Lung (tissue), 16 donors: ENCODE measurements around the gene HMGB4. TPM values are rescaled to one million over a fixed set of nuclear protein-coding genes. Genes with fewer than 3 reads are reported as not detected.

ENCODE experiments used
- ATAC-seq: fragments of 200-7000 bp; cut with Tn5 transposase; one replicate; pipeline ENCODE4 v1.9.1; 2020; ENCODE audit warnings: moderate number of reproducible peaks; ENCODE audit not compliant: insufficient read depth, low FRiP score
- DNase-seq, 3 donors: peaks; one replicate each; pipeline ENCODE4 v3.0.0-alpha.2; 2013 to 2017
- H3K27ac ChIP-seq, 2 donors: one replicate each; pipeline ENCODE4 v1.5.1; 2013; ENCODE audit warnings: mild to moderate bottlenecking in 2 of 2, moderate library complexity in 2 of 2, control low read depth in 1 of 2, inconsistent platforms in 1 of 2, low read depth in 1 of 2, low read length in 1 of 2
- H3K27me3 ChIP-seq, 3 donors: one replicate each; pipeline ENCODE4 v1.5.1; 2013; ENCODE audit warnings: low read length in 2 of 3; ENCODE audit not compliant: control insufficient read depth in 3 of 3, insufficient read depth in 3 of 3
- H3K36me3 ChIP-seq, 4 donors: one replicate each; pipeline ENCODE4 v1.5.1; 2013; ENCODE audit warnings: low read length in 4 of 4, mild to moderate bottlenecking in 1 of 4, moderate library complexity in 1 of 4; ENCODE audit not compliant: control insufficient read depth in 4 of 4, insufficient read depth in 4 of 4
- H3K4me1 ChIP-seq, 5 donors: one replicate each; pipeline ENCODE4 v1.5.1; 2013; ENCODE audit warnings: low read length in 5 of 5, mild to moderate bottlenecking in 2 of 5, moderate library complexity in 1 of 5; ENCODE audit not compliant: control insufficient read depth in 5 of 5, insufficient read depth in 5 of 5
- H3K4me3 ChIP-seq: one replicate; pipeline ENCODE4 v1.5.1; 2013; ENCODE audit warnings: mild to moderate bottlenecking, control low read depth, moderate library complexity
- H3K9ac ChIP-seq, 2 donors: one replicate each; pipeline ENCODE4 v1.5.1; 2013; ENCODE audit warnings: low read length in 2 of 2, control low read depth in 1 of 2; ENCODE audit not compliant: insufficient read depth in 1 of 2
- H3K9me3 ChIP-seq, 4 donors: one replicate each; pipeline ENCODE4 v1.5.1; 2013; ENCODE audit warnings: low read length in 3 of 4, mild to moderate bottlenecking in 1 of 4, moderate library complexity in 1 of 4; ENCODE audit not compliant: control insufficient read depth in 4 of 4, insufficient read depth in 3 of 4
- CTCF ChIP-seq: IDR thresholded peaks from 2 replicates; pipeline ENCODE4 v1.5.1; 2012; ENCODE audit warnings: mild to moderate bottlenecking; ENCODE audit errors: control extremely low read depth, extremely low read depth
- WGBS, 2 donors: extraction: QIAGEN DNeasy Blood & Tissue Kit; methylation state at CpG; one replicate each; pipeline ENCODE4 v1.1.7; 2013; 5-methylcytosine and 5-hydroxymethylcytosine counted together
- long read RNA-seq, 5 donors: transcript quantifications; one replicate each; lab custom pipeline, GENCODE V29; 2026
- polyA plus RNA-seq, 2 donors: library from polyadenylated mRNA; stranded (reverse); fragments of 200-250 nt; gene quantifications; one replicate each; pipeline ENCODE4 v1.2.1, GENCODE V29; 2013
- total RNA-seq, 2 donors: library from RNA; depleted of rRNA in 1 of 2; stranded (reverse); fragments of >200 nt in 1 of 2; gene quantifications; one replicate each; pipeline ENCODE4 v1.2.1, GENCODE V29; 2014 to 2021
- donor health status: control.
- donor health status: control.
- donor health status: Bipolar disorder and iron deficiency.
- donor health status: healthy.
- donor health status: DM: yes; HTN: yes; CAD: no.

HMGB4 gene
- total RNA-seq = not detected
- not detected for polyA plus RNA-seq
- long read RNA-seq, donor 1 = 0 reads
- long read RNA-seq, donor 2 = 0 reads
- long read RNA-seq, donor 3 = 0 reads
- long read RNA-seq, donor 4 = 0 reads
- long read RNA-seq, donor 5 = 0 reads

GRCh38 chr1:33863779-33864178 lies at the start of gene HMGB4:
TSS of gene HMGB4 (plus strand) at chr1:33864079. CDS start at chr1:33864192, 113 bp downstream.
- Histone ChIP-seq H3K4me3 (no peak within 1 kb of the TSS), H3K27me3 (peaks cover 0 to 5% (median 0%) of the 10 kb centered on the region in 3 donors), H3K4me1 (peaks cover 0 to 16% (median 0%) of the 10 kb centered on the region in 5 donors), H3K9me3 (peaks cover 0 to 3% (median 0%) of the 10 kb centered on the region in 4 donors), H3K9ac (no peak within 1 kb of the TSS), H3K27ac (no peak within 1 kb of the TSS), H3K36me3 (no peaks in the 10 kb centered on the region)
- ATAC-seq (no peak), DNase-seq (no peak)
- WGBS, 2 donors = 68 to 73% methylated on average over 3 of the region's 3 CpGs
- TF ChIP-seq CTCF = no peak

GRCh38 chr1:33814166-33814565 lies 49.7 kb upstream of the HMGB4 start:
- H3K9ac ChIP-seq = no peak overlapping the region
- no peak overlapping the region for H3K27ac ChIP-seq
- H3K36me3 ChIP-seq = no peaks in the 10 kb centered on the region
- peaks cover 0 to 3% (median 0%) of the 10 kb centered on the region in 3 donors for H3K27me3 ChIP-seq
- 91 to 96% methylated on average over 2 of the region's 2 CpGs for WGBS, 2 donors
- DNase-seq (no peak), ATAC-seq (no peak)
- no peak overlapping the region for H3K4me3 ChIP-seq
- H3K4me1 ChIP-seq = no peaks in the 10 kb centered on the region
- peaks cover 0 to 2% (median 0%) of the 10 kb centered on the region in 4 donors for H3K9me3 ChIP-seq
- TF ChIP-seq CTCF = no peak

- Histone ChIP-seq H3K9me3 (peaks cover 0 to 2% (median 0%) of the 10 kb centered on the region in 4 donors), H3K27ac (no peak overlapping the region), H3K36me3 (no peaks in the 10 kb centered on the region), H3K9ac (no peak overlapping the region), H3K27me3 (peaks cover 0 to 3% (median 0%) of the 10 kb centered on the region in 3 donors), H3K4me1 (no peaks in the 10 kb centered on the region), H3K4me3 (no peak overlapping the region)
- WGBS, 2 donors = 44 to 74% methylated on average over 4 of the region's 4 CpGs
- TF ChIP-seq CTCF = no peak
- ATAC-seq = no peak
- DNase-seq = no peak
Measured at GRCh38 chr1:33815061-33815460, 48.8 kb upstream of the HMGB4 start.

GRCh38 chr1:33818071-33818470 lies 45.8 kb upstream of the HMGB4 start:
- no peak for TF ChIP-seq CTCF
- 71 to 86% methylated on average over 3 of the region's 3 CpGs for WGBS, 2 donors
- peak; percentile 34 for ATAC-seq

More at GRCh38 chr1:33818071-33818470, 45.8 kb upstream of the HMGB4 start:
- no peak overlapping the region for H3K9ac ChIP-seq
- no peak overlapping the region for H3K27ac ChIP-seq
- no peak for DNase-seq
- peaks cover 0 to 3% (median 0%) of the 10 kb centered on the region in 3 donors for H3K27me3 ChIP-seq
- no peaks in the 10 kb centered on the region for H3K36me3 ChIP-seq
- H3K4me3 ChIP-seq = no peak overlapping the region
- no peaks in the 10 kb centered on the region for H3K9me3 ChIP-seq
- no peaks in the 10 kb centered on the region for H3K4me1 ChIP-seq
